ENCODE data around the gene DOCK3. TPM values are rescaled to one million over a fixed set of nuclear protein-coding genes. Genes with fewer than 3 reads are reported as not detected.
A peak's percentile ranks its signal among the peaks of the same experiment; 100 is the strongest.

The DOCK3 gene
- total and polyA plus RNA-seq, 10 donors: 0.08 to 2.1 (median 0.44) TPM

- no peak overlapping the region for H3K27ac ChIP-seq
- intact Hi-C loops (cut with DNase I; ENCODE audit: low total_unique reads): no loop called here
- H3K4me3 ChIP-seq: no peak overlapping the region
- WGBS, 5 donors: 95 to 97% (median 96%) methylated on average over 11 of the region's 11 CpGs
- TF ChIP-seq POLR2A (IDR thresholded peaks at IDR 0.05): no peak
- no peak for TF ChIP-seq CTCF (IDR thresholded peaks at IDR 0.05 in 8 of 11, conservative IDR thresholded peaks at IDR 0.05 in 3 of 11)
- no peak for TF ChIP-seq POLR2AphosphoS5 (IDR thresholded peaks at IDR 0.05)
- peaks cover 0 to 9% (median 0%) of the 10 kb centered on the region in 6 donors for H3K4me1 ChIP-seq
- no peaks in the 10 kb centered on the region for H3K36me3 ChIP-seq
- DNase-seq: no peak
- H3K9me3 ChIP-seq: no peaks in the 10 kb centered on the region
- peaks cover 0 to 19% (median 0%) of the 10 kb centered on the region in 7 donors for H3K27me3 ChIP-seq (replicated peaks in 1 of 7)
These were observed 699.7 kb downstream of the DOCK3 start for GRCh38 chr3:51374456-51374855.

- TF ChIP-seq POLR2A (IDR thresholded peaks at IDR 0.05) (no peak), POLR2AphosphoS5 (IDR thresholded peaks at IDR 0.05) (no peak), CTCF (IDR thresholded peaks at IDR 0.05 in 8 of 11, conservative IDR thresholded peaks at IDR 0.05 in 3 of 11) (no peak)
- no peak for DNase-seq
- H3K9me3 ChIP-seq: no peaks in the 10 kb centered on the region
- peaks cover 0 to 19% (median 0%) of the 10 kb centered on the region in 7 donors for H3K27me3 ChIP-seq (replicated peaks in 1 of 7)
- H3K27ac ChIP-seq: no peak overlapping the region
- H3K4me1 ChIP-seq: peaks cover 0 to 10% (median 0%) of the 10 kb centered on the region in 6 donors
- no peak overlapping the region for H3K4me3 ChIP-seq
- intact Hi-C loops (cut with DNase I; ENCODE audit: low total_unique reads): no loop called here
- H3K36me3 ChIP-seq: no peaks in the 10 kb centered on the region
These were observed 700.4 kb downstream of the DOCK3 start for GRCh38 chr3:51375136-51375535.

DNA sequence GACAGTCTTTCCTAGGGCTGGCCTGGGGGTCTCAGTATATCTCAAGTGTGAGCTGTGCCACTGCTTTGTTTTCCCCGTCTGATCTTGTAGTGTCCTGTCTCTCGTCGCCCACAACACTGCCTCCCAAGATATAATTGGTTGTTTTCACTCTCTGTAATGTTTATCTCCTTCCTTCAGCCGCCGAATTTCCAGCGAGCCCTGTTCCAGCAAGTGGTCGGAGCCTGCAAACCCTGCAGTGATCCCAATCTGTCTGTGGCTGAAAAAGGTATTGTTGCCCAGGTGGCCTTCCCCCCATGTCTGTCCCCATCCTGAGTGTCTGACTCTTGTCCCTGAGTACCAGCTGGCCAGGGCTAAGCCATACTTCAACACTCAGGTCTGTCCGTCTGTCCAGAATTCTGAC is 700.8 kb downstream of the DOCK3 start:
- peaks cover 0 to 19% (median 0%) of the 10 kb centered on the region in 7 donors for H3K27me3 ChIP-seq (replicated peaks in 1 of 7)
- H3K27ac ChIP-seq: no peak overlapping the region
- intact Hi-C loops (cut with DNase I; ENCODE audit: low total_unique reads): no loop called here
- WGBS, 5 donors: 81 to 92% (median 90%) methylated on average over 8 of the region's 8 CpGs
- H3K4me1 ChIP-seq: peaks cover 0 to 10% (median 0%) of the 10 kb centered on the region in 6 donors
- H3K9me3 ChIP-seq: no peaks in the 10 kb centered on the region
- DNase-seq: peak; percentile 22
- H3K4me3 ChIP-seq: no peak overlapping the region
- TF ChIP-seq CTCF (IDR thresholded peaks at IDR 0.05 in 8 of 11, conservative IDR thresholded peaks at IDR 0.05 in 3 of 11): no peak
- no peak for TF ChIP-seq POLR2AphosphoS5 (IDR thresholded peaks at IDR 0.05)
- TF ChIP-seq POLR2A (IDR thresholded peaks at IDR 0.05): no peak
- no peaks in the 10 kb centered on the region for H3K36me3 ChIP-seq

DNA sequence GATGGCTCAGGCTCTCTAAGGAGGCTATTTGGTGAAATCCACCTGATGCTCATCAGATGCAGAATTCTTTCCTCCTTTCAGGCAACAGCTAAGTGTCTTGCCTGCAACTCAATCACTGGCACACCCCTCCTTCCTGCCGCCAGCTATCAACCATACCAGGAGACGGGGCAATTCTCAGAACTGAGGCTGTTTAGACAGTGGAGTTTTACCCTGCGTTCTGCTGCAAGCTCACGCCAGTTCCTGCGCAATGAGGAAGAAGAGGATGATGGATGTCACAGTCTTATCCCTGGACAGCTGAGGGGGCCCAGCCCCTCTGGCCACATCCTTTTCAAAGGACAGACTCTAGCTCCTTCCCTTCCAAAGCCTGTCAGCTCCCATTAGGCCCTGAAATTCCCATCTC is 703.3 kb downstream of the DOCK3 start:
- WGBS, 5 donors: 37 to 64% (median 51%) methylated on average over 5 of the region's 5 CpGs
- peak; percentile 18 for DNase-seq
- Histone ChIP-seq H3K36me3 (no peaks in the 10 kb centered on the region), H3K9me3 (no peaks in the 10 kb centered on the region), H3K4me1 (peaks cover 0 to 16% (median under 1%) of the 10 kb centered on the region in 6 donors), H3K27me3 (replicated peaks in 1 of 7) (peaks cover 0 to 10% (median 0%) of the 10 kb centered on the region in 7 donors), H3K4me3 (no peak overlapping the region), H3K27ac (no peak overlapping the region)
- TF ChIP-seq POLR2AphosphoS5 (IDR thresholded peaks at IDR 0.05): no peak
- no peak for TF ChIP-seq CTCF (IDR thresholded peaks at IDR 0.05 in 8 of 11, conservative IDR thresholded peaks at IDR 0.05 in 3 of 11)
- TF ChIP-seq POLR2A (IDR thresholded peaks at IDR 0.05): no peak
- intact Hi-C loops (cut with DNase I; ENCODE audit: low total_unique reads): no loop called here

Data from spleen (tissue), 11 donors.